Spleen (tissue), 11 donors: Measurements from ENCODE around the gene CDRT15. TPM values are rescaled to one million over a fixed set of nuclear protein-coding genes. Genes with fewer than 3 reads are reported as not detected.
"Not testable (repeated sequence)": the region's sequence is repeated elsewhere in the genome, so short reads cannot be mapped to it uniquely, and the experiment has no call there.

Source experiments
- DNase-seq: peaks from one replicate; pipeline ENCODE4 v3.0.0-alpha.2; 2020
- H3K27ac ChIP-seq, 8 donors: fragments of 200-600 bp; sonication (generic) in 7 of 8; 1 replicate in 4 of 8; 2 replicates in 4 of 8; pipeline versions ENCODE4 v1.5.0 to v1.8.0; 2016 to 2021; ENCODE audit warnings: inconsistent platforms in 4 of 8, mild to moderate bottlenecking in 4 of 8, moderate library complexity in 1 of 8
- H3K27me3 ChIP-seq, 7 donors: fragments of 200-600 bp; sonication (generic) in 6 of 7; replicated peaks in 1 of 7; 1 replicate in 4 of 7; 2 replicates in 3 of 7; pipeline versions ENCODE4 v1.5.0 to v1.8.0; 2016 to 2021; ENCODE audit warnings: inconsistent platforms in 3 of 7, mild to moderate bottlenecking in 1 of 7
- H3K36me3 ChIP-seq, 6 donors: fragments of 200-600 bp; sonication (generic) in 5 of 6; 1 replicate in 4 of 6; 2 replicates in 2 of 6; pipeline versions ENCODE4 v1.5.0 to v1.8.0; 2016 to 2021; ENCODE audit warnings: inconsistent platforms in 2 of 6
- H3K4me1 ChIP-seq, 6 donors: fragments of 200-600 bp; sonication (generic) in 5 of 6; 1 replicate in 3 of 6; 2 replicates in 3 of 6; pipeline versions ENCODE4 v1.5.0 to v1.8.0; 2016 to 2021; ENCODE audit warnings: inconsistent platforms in 3 of 6
- H3K4me3 ChIP-seq, 8 donors: fragments of 200-600 bp; sonication (generic) in 7 of 8; 1 replicate in 4 of 8; 2 replicates in 4 of 8; pipeline versions ENCODE4 v1.5.0 to v1.8.0; 2016 to 2021; ENCODE audit warnings: inconsistent platforms in 4 of 8, mild to moderate bottlenecking in 4 of 8, moderate library complexity in 2 of 8
- H3K9me3 ChIP-seq, 8 donors: fragments of 200-600 bp; sonication (generic) in 7 of 8; 1 replicate in 4 of 8; 2 replicates in 4 of 8; pipeline versions ENCODE4 v1.5.0 to v1.8.0; 2016 to 2021; ENCODE audit warnings: inconsistent platforms in 4 of 8
- POLR2AphosphoS5 ChIP-seq, 3 donors: sonication (generic); formaldehyde crosslinking; IDR thresholded peaks; one replicate each; pipeline ENCODE4 v1.5.1; 2017; ENCODE audit warnings: antibody characterized with exemption in 3 of 3
- WGBS, 5 donors: extraction: QIAGEN DNeasy Blood & Tissue Kit in 3 of 5; methylation state at CpG; one replicate each; pipeline versions ENCODE4 v1.1.5 to v1.1.7; 2013 to 2018; 5-methylcytosine and 5-hydroxymethylcytosine counted together
- intact Hi-C: fragments of 100-400 bp; cut with DNase I; formaldehyde crosslinking; loops from one replicate; pipeline ENCODE4 v1.15.0; 2023; ENCODE audit warnings: low total_unique reads
- polyA plus RNA-seq, 3 donors: library from polyadenylated mRNA; stranded (reverse); fragments of 200-250 nt; gene quantifications; one replicate each; pipeline ENCODE4 v1.2.1, GENCODE V29; 2013
- total RNA-seq, 7 donors: library from RNA; depleted of rRNA in 3 of 7; stranded (reverse); fragments of >200 nt in 3 of 7; fragmentation: NEBNext Ultra II Directional in 4 of 7; extraction: Animal tissue kit (Norgen Biotek cat#: 25700) in 4 of 7; gene quantifications; one replicate each; pipeline versions ENCODE4 v1.1.0 to v1.2.1, GENCODE V29; 2016 to 2021
- TF ChIP-seq, protein P1 (sequence below), 11 experiments: fragments of 200-600 bp in 7 of 11; fragments of 450-650 bp in 4 of 11; sonication (generic) in 4 of 11; IDR thresholded peaks in 8 of 11; conservative IDR thresholded peaks in 3 of 11; 1 replicate in 7 of 11; 2 replicates in 4 of 11; pipeline versions ENCODE4 v1.4.0 to v1.8.0; 2016 to 2021; ENCODE audit warnings: antibody characterized with exemption in 11 of 11, inconsistent platforms in 4 of 11, mild to moderate bottlenecking in 1 of 11
- donor health status: healthy with polysubstance abuse.
- donor health status: DM: no; HTN: no; CAD: no; lungs with moderate emphysema.
- donor health status: DM: no; HTN: no; CAD: no.
- donor health status: Bipolar disorder and iron deficiency.
- donor health status: healthy.
- donor health status: DM: no; HTN: no; CAD: no.
- donor health status: DM: yes; HTN: yes; CAD: no.

CDRT15 gene
- total and polyA plus RNA-seq, 10 donors, result not detected

DNA sequence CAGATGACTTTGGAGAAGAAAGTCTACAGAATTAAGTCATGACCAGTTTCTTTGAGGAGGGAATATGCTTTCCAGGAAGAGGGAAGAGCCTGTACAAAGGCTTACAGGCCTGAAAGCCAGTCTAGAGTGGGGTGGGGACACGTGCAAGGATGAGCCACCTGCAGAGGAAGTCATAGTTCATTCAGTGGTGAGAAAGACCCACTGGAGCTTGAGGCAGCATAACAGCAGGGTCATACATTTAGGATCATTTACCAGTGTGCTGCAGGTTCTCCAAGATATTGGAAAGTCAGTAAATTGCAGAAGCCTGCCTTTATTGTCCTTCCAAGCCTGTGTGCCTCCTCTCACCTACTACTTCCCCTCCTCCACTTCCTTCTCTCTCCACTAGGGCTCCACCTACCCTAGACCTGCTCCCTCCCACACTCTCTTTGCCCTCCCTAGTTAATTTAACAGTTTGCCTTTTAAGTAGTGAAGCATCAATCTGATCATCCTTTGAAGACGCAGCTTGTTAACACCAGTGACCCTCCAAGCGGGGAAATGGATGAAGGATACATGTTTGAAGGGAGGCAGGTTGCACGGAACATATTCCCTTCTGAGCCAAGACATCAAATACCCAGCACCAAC is 40.2 kb downstream of the CDRT15 start:
- Histone ChIP-seq H3K4me1 (peaks cover 5 to 90% (median 40%) of the 10 kb centered on the region in 6 donors), H3K27ac (peak overlapping the region in 4 of 8 donors; percentile 63 to 78 (median 70)), H3K9me3 (no peaks in the 10 kb centered on the region), H3K27me3 (no peaks in the 10 kb centered on the region), H3K4me3 (no peak overlapping the region), H3K36me3 (peaks cover 0 to 44% (median 0%) of the 10 kb centered on the region in 6 donors)
- 62 to 85% (median 77%) methylated on average over 4 of the region's 4 CpGs for WGBS, 5 donors
- intact Hi-C loops, result no loop called here
- no peak for TF ChIP-seq POLR2AphosphoS5 (IDR thresholded peaks at IDR 0.05)
- TF ChIP-seq, protein P1, sequence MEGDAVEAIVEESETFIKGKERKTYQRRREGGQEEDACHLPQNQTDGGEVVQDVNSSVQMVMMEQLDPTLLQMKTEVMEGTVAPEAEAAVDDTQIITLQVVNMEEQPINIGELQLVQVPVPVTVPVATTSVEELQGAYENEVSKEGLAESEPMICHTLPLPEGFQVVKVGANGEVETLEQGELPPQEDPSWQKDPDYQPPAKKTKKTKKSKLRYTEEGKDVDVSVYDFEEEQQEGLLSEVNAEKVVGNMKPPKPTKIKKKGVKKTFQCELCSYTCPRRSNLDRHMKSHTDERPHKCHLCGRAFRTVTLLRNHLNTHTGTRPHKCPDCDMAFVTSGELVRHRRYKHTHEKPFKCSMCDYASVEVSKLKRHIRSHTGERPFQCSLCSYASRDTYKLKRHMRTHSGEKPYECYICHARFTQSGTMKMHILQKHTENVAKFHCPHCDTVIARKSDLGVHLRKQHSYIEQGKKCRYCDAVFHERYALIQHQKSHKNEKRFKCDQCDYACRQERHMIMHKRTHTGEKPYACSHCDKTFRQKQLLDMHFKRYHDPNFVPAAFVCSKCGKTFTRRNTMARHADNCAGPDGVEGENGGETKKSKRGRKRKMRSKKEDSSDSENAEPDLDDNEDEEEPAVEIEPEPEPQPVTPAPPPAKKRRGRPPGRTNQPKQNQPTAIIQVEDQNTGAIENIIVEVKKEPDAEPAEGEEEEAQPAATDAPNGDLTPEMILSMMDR (IDR thresholded peaks at IDR 0.05 in 8 of 11, conservative IDR thresholded peaks at IDR 0.05 in 3 of 11), result peak in 8 of 11 experiments; percentile 20 to 52 (median 37)
- no peak for DNase-seq

DNA sequence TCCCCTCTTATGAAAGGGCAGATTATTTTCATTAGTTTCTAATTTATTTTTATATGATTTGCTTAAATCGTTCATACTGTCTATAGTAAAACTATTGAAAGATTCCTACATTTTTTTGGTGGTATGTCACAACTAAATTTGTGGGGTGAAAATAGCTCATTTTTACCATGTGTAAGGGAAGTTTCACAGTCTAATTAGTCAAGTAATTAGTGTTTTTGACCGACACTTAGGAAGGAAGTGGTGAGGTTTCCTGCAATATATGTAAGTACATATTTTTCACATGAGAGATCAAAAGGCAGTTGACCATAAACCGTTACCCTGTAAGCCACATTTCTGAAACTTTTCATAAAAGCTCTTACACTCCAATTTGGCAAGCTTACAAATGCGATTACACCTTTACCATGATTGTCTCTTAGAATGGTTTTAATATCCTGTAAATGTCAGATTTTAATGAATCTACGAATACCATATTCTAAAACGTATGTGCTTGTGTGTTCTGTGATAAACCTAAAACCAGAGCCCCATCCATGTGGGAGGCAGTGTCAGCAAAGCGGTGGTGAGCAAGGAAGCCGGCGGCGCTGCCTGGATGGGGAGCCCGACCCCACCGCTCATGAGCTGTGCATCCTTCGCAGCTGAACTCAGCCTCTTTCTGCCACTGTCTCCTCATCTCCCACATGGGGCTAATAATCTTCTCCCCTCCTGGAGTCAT is 43.9 kb downstream of the CDRT15 start:
- H3K9me3 ChIP-seq, H3K4me3 ChIP-seq, intact Hi-C loops, DNase-seq, H3K27me3 ChIP-seq: not testable (repeated sequence)
- peaks cover 0 to 22% (median 0%) of the 10 kb centered on the region in 6 donors for H3K36me3 ChIP-seq
- peaks cover 5 to 56% (median 21%) of the 10 kb centered on the region in 6 donors for H3K4me1 ChIP-seq
- WGBS, 5 donors, result 35 to 52% (median 49%) methylated on average over 12 to 13 of the region's 13 CpGs
- H3K27ac ChIP-seq, result peak overlapping the region in 4 of 8 donors; percentile 60 to 74 (median 66)

DNA sequence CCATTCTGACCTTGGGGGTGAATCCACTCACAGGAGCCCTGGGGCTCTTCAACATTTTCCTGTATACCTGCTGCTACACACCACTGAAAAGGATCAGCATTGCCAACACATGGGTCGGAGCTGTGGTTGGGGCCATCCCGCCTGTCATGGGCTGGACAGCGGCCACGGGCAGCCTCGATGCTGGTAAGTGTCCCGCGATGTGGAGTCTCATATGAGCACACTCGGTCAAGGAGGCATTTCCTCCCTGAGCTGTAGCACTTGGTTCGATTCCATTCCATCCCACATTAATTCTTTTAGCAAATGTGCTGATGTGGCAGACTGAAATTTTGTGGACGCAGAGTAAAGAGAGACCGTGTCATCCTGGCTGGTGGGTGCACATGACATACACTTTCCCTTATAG is 44.6 kb downstream of the CDRT15 start:
- not testable (repeated sequence) for DNase-seq

DNA sequence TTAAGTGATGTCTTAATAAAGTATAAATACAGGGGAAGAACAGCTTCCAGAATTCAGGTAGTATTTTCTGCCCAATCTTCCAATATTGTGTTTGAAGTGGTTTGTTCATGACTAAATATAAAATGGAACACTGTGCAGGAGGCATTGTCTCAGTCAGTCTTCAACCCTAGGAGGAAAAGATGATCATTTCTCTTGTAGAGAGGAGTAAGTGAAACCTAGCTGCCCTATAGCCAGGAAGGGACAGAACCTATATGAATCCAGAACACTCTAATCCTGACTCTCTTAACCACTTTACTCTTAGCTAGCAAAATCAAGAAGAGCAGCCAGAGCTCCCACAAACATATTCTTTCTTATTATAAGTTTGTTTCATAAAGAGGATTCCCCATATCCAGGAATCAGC is 45.2 kb downstream of the CDRT15 start:
- DNase-seq, H3K9me3 ChIP-seq, H3K4me3 ChIP-seq, H3K27ac ChIP-seq, intact Hi-C loops, H3K36me3 ChIP-seq, H3K27me3 ChIP-seq: not testable (repeated sequence)
- peaks cover 0 to 45% (median 13%) of the 10 kb centered on the region in 6 donors for H3K4me1 ChIP-seq

More for the DNA sequence above, 44.6 kb downstream of the CDRT15 start:
- WGBS, 5 donors, result 58 to 71% (median 68%) methylated on average over 10 to 11 of the region's 11 CpGs
- H3K9me3 ChIP-seq, H3K27me3 ChIP-seq, intact Hi-C loops, H3K4me3 ChIP-seq: not testable (repeated sequence)
- Histone ChIP-seq H3K36me3 (peaks cover 0 to 15% (median 0%) of the 10 kb centered on the region in 6 donors), H3K4me1 (peaks cover 2 to 50% (median 18%) of the 10 kb centered on the region in 6 donors), H3K27ac (peak overlapping the region in 1 of 8 donors; percentile 7)

DNA sequence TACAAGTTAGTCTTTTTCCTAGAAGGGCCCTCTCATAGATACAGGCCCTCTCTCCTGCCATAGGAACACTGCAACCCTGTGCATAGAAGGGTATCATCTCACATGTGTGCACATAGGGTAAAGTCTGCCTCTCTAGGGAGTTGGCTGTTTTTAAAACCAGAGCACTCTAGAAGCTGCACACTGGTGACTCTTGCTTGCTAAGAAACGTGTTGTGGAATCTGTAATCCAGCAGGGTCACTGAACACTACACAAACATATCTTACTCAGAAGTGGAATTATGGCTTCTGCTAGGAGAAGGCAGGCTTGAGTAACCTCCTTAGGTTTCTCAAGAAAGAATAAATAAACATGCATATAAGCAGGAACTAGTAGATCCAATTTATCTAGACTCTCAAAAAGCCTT is 45.9 kb downstream of the CDRT15 start:
- H3K36me3 ChIP-seq, intact Hi-C loops, H3K27me3 ChIP-seq, H3K9me3 ChIP-seq, H3K4me3 ChIP-seq, H3K27ac ChIP-seq, DNase-seq: not testable (repeated sequence)
- H3K4me1 ChIP-seq, result peaks cover 0 to 38% (median 7%) of the 10 kb centered on the region in 6 donors
- WGBS, 5 donors, result 59 to 100% (median 62%) methylated on average over 1 of the region's 1 CpG

DNA sequence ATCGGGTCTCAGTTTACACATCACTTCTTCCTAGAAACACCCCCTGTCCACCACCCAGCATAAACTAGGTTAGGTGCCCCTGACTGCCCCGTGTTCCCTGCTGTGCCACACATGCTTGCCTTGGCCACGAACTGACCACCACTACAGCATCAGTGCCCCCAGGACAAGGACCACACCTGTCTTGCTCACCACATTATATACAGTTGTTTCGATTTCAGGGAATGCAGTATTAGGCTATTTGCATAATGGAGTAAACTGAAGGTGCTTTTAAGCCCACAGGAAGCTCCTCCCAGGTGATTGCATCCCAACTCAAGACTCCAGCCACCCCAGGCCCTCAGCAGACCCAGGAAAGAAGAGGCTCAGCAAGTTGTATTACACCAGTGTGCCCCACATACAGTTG is 50.2 kb downstream of the CDRT15 start:
- H3K27me3 ChIP-seq, intact Hi-C loops, H3K36me3 ChIP-seq, H3K4me3 ChIP-seq, DNase-seq, H3K9me3 ChIP-seq, H3K4me1 ChIP-seq, H3K27ac ChIP-seq: not testable (repeated sequence)
- WGBS, 5 donors, result 83 to 100% (median 95%) methylated on average over 1 to 2 of the region's 4 CpGs

Other genes starting within 250 kb of the CDRT15 start
- gene COX10, start 167.4 kb downstream of the CDRT15 start, total RNA-seq, result 10 to 100 TPM; 11.0 to 28.8 (median 15.3) TPM
- 1 to 10 TPM; 3.0 to 5.5 (median 5.4) TPM for gene COX10, start 167.4 kb downstream of the CDRT15 start, polyA plus RNA-seq
- gene HS3ST3B1, start 64.2 kb upstream of the CDRT15 start, total RNA-seq, result 10 to 100 TPM in 6 of 7 donors, 1 to 10 TPM in 1; 8.2 to 17.9 (median 13.7) TPM
- gene HS3ST3B1, start 64.2 kb upstream of the CDRT15 start, polyA plus RNA-seq, result 1 to 10 TPM; 1.3 to 2.5 (median 1.7) TPM